CD14-positive monocyte (primary cell): ENCODE results near the gene ZNF540. TPM values are rescaled to one million over a fixed set of nuclear protein-coding genes. Genes with fewer than 3 reads are reported as not detected.

Experiments
- DNase-seq, 3 donors: peaks; one replicate each; pipeline ENCODE4 v3.0.0-alpha.2; 2011 to 2022
- H2AFZ ChIP-seq: 2 replicates; pipeline ENCODE4 v1.6.0; 2012; ENCODE audit warnings: mild to moderate bottlenecking, low read depth, low read length, inconsistent platforms; ENCODE audit not compliant: insufficient read depth, poor library complexity, severe bottlenecking
- H3K27ac ChIP-seq, 2 donors: 1 replicate in 1 of 2; 2 replicates in 1 of 2; pipeline ENCODE4 v1.5.1; 2012 to 2013; ENCODE audit warnings: low read length in 2 of 2, control low read depth in 1 of 2, inconsistent platforms in 1 of 2, low read depth in 1 of 2, mild to moderate bottlenecking in 1 of 2
- H3K27me3 ChIP-seq, 2 donors: one replicate each; pipeline versions ENCODE4 v1.6.0 to v1.6.1; 2011 to 2013; ENCODE audit warnings: low read length in 2 of 2; ENCODE audit not compliant: control insufficient read depth in 2 of 2, insufficient read depth in 2 of 2
- H3K36me3 ChIP-seq, 2 donors: replicated peaks in 1 of 2; 1 replicate in 1 of 2; 2 replicates in 1 of 2; pipeline versions ENCODE4 v1.5.1 to v1.6.1; 2012 to 2013; ENCODE audit warnings: low read length in 2 of 2, control low read depth in 1 of 2, inconsistent platforms in 1 of 2, mild to moderate bottlenecking in 1 of 2; ENCODE audit not compliant: insufficient read depth in 2 of 2, control insufficient read depth in 1 of 2
- H3K4me1 ChIP-seq, 2 donors: 1 replicate in 1 of 2; 2 replicates in 1 of 2; pipeline versions ENCODE4 v1.5.1 to v1.6.1; 2012 to 2013; ENCODE audit warnings: low read length in 2 of 2, control low read depth in 1 of 2, inconsistent platforms in 1 of 2, mild to moderate bottlenecking in 1 of 2, moderate library complexity in 1 of 2; ENCODE audit not compliant: insufficient read depth in 2 of 2, control insufficient read depth in 1 of 2
- H3K4me2 ChIP-seq: replicated peaks from 2 replicates; pipeline ENCODE3; 2012; ENCODE audit warnings: low read length, moderate library complexity, mild to moderate bottlenecking; ENCODE audit not compliant: poor library complexity, severe bottlenecking; ENCODE audit errors: extremely low read depth
- H3K4me3 ChIP-seq, 3 experiments: fragments of 200-600 bp in 1 of 3; sonication (generic) in 1 of 3; replicated peaks in 1 of 3; 1 replicate in 2 of 3; 2 replicates in 1 of 3; pipeline ENCODE4 v1.5.1; 2011 to 2013; ENCODE audit warnings: low read length in 3 of 3, mild to moderate bottlenecking in 3 of 3, control low read depth in 2 of 3, low read depth in 2 of 3, inconsistent platforms in 1 of 3, moderate library complexity in 1 of 3
- H3K79me2 ChIP-seq: 2 replicates; pipeline ENCODE4 v1.6.0; 2012; ENCODE audit warnings: mild to moderate bottlenecking, control low read depth, inconsistent platforms, low read length, moderate library complexity; ENCODE audit not compliant: insufficient read depth
- H3K9ac ChIP-seq: 2 replicates; pipeline ENCODE4 v1.6.0; 2017; ENCODE audit warnings: low read length, mild to moderate bottlenecking; ENCODE audit not compliant: insufficient read depth, poor library complexity, severe bottlenecking
- H3K9me3 ChIP-seq, 2 donors: replicated peaks in 1 of 2; 1 replicate in 1 of 2; 2 replicates in 1 of 2; pipeline versions ENCODE4 v1.5.1 to v1.6.1; 2012 to 2013; ENCODE audit warnings: low read length in 2 of 2, control low read depth in 1 of 2; ENCODE audit not compliant: control insufficient read depth in 1 of 2, insufficient read depth in 1 of 2
- H4K20me1 ChIP-seq: 2 replicates; pipeline ENCODE4 v1.6.0; 2012; ENCODE audit warnings: mild to moderate bottlenecking, low read length, control low read depth, moderate library complexity; ENCODE audit not compliant: insufficient read depth
- H3K27ac Mint-ChIP-seq, 7 donors: one replicate each; pipeline ENCODE4 v1.8.0; 2020; ENCODE audit warnings: mild to moderate bottlenecking in 7 of 7, mixed read lengths in 7 of 7, moderate library complexity in 6 of 7, inconsistent platforms in 2 of 7
- H3K27me3 Mint-ChIP-seq, 3 donors: one replicate each; pipeline ENCODE4 v1.8.0; 2021 to 2022; ENCODE audit warnings: low read depth in 3 of 3, mild to moderate bottlenecking in 3 of 3, mixed read lengths in 3 of 3, moderate library complexity in 3 of 3, inconsistent platforms in 1 of 3
- H3K36me3 Mint-ChIP-seq, 2 donors: one replicate each; pipeline ENCODE4 v1.8.0; 2020; ENCODE audit warnings: mixed read lengths in 2 of 2, inconsistent platforms in 1 of 2, mild to moderate bottlenecking in 1 of 2
- H3K4me1 Mint-ChIP-seq: one replicate; pipeline ENCODE4 v1.8.0; 2020; ENCODE audit warnings: mild to moderate bottlenecking, mixed read lengths
- H3K4me3 Mint-ChIP-seq, 2 donors: one replicate each; pipeline ENCODE4 v1.8.0; 2020; ENCODE audit warnings: mild to moderate bottlenecking in 2 of 2, mixed read lengths in 2 of 2, moderate library complexity in 1 of 2
- H3K9me3 Mint-ChIP-seq, 7 donors: one replicate each; pipeline ENCODE4 v1.8.0; 2020 to 2022; ENCODE audit warnings: mixed read lengths in 7 of 7, mild to moderate bottlenecking in 6 of 7, moderate library complexity in 6 of 7, inconsistent platforms in 2 of 7
- CTCF ChIP-seq: fragments of 200-600 bp; IDR thresholded peaks from one replicate; pipeline ENCODE4 v1.8.0; 2022; ENCODE audit warnings: antibody characterized with exemption, mild to moderate bottlenecking
- WGBS: methylation state at CpG from one replicate; pipeline ENCODE4 v1.1.5; 2013; ENCODE audit warnings: missing lambda C conversion rate; ENCODE audit not compliant: insufficient coverage; 5-methylcytosine and 5-hydroxymethylcytosine counted together
- intact Hi-C, 2 donors: fragments of 100-400 bp; cut with micrococcal nuclease; formaldehyde crosslinking; loops; one replicate each; pipeline versions ENCODE4 v1.15.0 to v1.15.1; 2023
- polyA plus RNA-seq, 3 donors: library from polyadenylated mRNA; depleted of rRNA in 1 of 3; unstranded in 2 of 3; stranded (reverse) in 1 of 3; fragments of 300-500 nt in 2 of 3; fragments of >200 nt in 1 of 3; fragmentation: Illumina TruSeq in 2 of 3; gene quantifications; 1 replicate in 2 of 3; 2 replicates in 1 of 3; pipeline ENCODE4 v1.2.3, GENCODE V29; 2012 to 2021

Gene ZNF540
- polyA plus RNA-seq, 3 donors, result 0.21 TPM; not detected in 2

- DNase-seq, result no peak
- peak overlapping the region; percentile 51 to 87 (median 81) for H3K4me3 ChIP-seq
- H3K4me2 ChIP-seq, result peak overlapping the region; percentile 82
- no peak for TF ChIP-seq CTCF
- peaks cover 19 to 22% of the 10 kb centered on the region in 2 donors for H3K4me1 ChIP-seq
- peaks cover 16 to 47% (median 30%) of the 10 kb centered on the region in 7 donors for H3K9me3 Mint-ChIP-seq
- H3K4me3 Mint-ChIP-seq, result peak overlapping the region; percentile 94 to 96
- H3K4me1 Mint-ChIP-seq, result peaks cover 23% of the 10 kb centered on the region
- H3K79me2 ChIP-seq, result peaks cover 10% of the 10 kb centered on the region
- peaks cover 10 to 20% of the 10 kb centered on the region in 2 donors for H3K36me3 Mint-ChIP-seq
- H3K36me3 ChIP-seq, result peaks cover 0 to 6% of the 10 kb centered on the region in 2 donors
- H3K27ac ChIP-seq, result peak overlapping the region in 1 of 2 donors; percentile 69
- no peaks in the 10 kb centered on the region for H3K27me3 ChIP-seq
- peak overlapping the region; percentile 93 for H2AFZ ChIP-seq
- peak overlapping the region in 1 of 7 donors; percentile 85 for H3K27ac Mint-ChIP-seq
- H3K27me3 Mint-ChIP-seq, result peaks cover 2 to 8% (median 3%) of the 10 kb centered on the region in 3 donors
- peaks cover 17 to 26% of the 10 kb centered on the region in 2 donors for H3K9me3 ChIP-seq
- WGBS, result 0% methylated on average over 4 of the region's 5 CpGs
- no peaks in the 10 kb centered on the region for H4K20me1 ChIP-seq
- peak overlapping the region; percentile 76 for H3K9ac ChIP-seq
- intact Hi-C loops, result no loop called here
These were observed 59.4 kb downstream of the ZNF540 start for GRCh38 chr19:37654118-37654517.

- WGBS, result under 1% methylated on average over 40 of the region's 40 CpGs
- Mint-ChIP-seq H3K27me3 (peaks cover 2 to 8% (median 3%) of the 10 kb centered on the region in 3 donors), H3K36me3 (peaks cover 6 to 14% of the 10 kb centered on the region in 2 donors), H3K4me3 (peak overlapping the region; percentile 94 to 96), H3K27ac (peak overlapping the region in 6 of 7 donors; percentile 50 to 85 (median 74)), H3K4me1 (peaks cover 23% of the 10 kb centered on the region), H3K9me3 (peaks cover 16 to 43% (median 26%) of the 10 kb centered on the region in 7 donors)
- H3K27me3 ChIP-seq, result no peaks in the 10 kb centered on the region
- peaks cover 10% of the 10 kb centered on the region for H3K79me2 ChIP-seq
- H3K9me3 ChIP-seq, result peaks cover 13 to 21% of the 10 kb centered on the region in 2 donors
- H4K20me1 ChIP-seq, result no peaks in the 10 kb centered on the region
- DNase-seq, result peak; percentile 6 to 17 (median 8)
- H3K4me2 ChIP-seq, result peak overlapping the region; percentile 82
- peaks cover 19 to 22% of the 10 kb centered on the region in 2 donors for H3K4me1 ChIP-seq
- TF ChIP-seq CTCF, result no peak
- H3K4me3 ChIP-seq, result peak overlapping the region; percentile 51 to 87 (median 81)
- peak overlapping the region; percentile 76 for H3K9ac ChIP-seq
- H3K36me3 ChIP-seq, result peaks cover 0 to 1% of the 10 kb centered on the region in 2 donors
- peak overlapping the region; percentile 69 to 74 for H3K27ac ChIP-seq
- intact Hi-C loops, result no loop called here
- H2AFZ ChIP-seq, result peak overlapping the region; percentile 93
These were observed 60.1 kb downstream of the ZNF540 start for GRCh38 chr19:37654629-37655300.
